GM19193 (cell line): ENCODE results near the gene TTC7B.

ENCODE experiments used
- POLR2A ChIP-seq: IDR thresholded peaks from 4 replicates; pipeline ENCODE4 v1.6.1; 2011; ENCODE audit not compliant: insufficient read depth, insufficient read length; ENCODE audit errors: extremely low read depth

The TTC7B gene

DNA sequence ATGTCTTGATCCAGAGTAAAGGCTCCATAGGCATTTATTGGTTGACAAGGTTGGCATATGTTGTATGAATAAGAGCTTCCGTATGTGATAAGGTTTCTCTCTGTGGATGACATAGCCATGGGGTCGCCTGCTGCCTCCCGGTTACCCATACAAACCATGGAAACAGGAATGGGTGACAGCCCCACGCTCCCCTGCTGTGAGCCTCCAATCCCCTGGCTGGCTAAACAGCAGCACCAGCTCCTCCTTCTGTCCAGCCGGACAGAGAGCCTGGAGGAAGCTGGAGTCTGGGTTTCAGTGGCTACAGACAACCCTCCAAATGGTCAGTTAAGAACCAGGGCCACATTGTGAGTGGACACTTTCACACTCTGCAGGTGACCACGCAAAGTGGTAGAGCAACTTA, 288.3 kb downstream of the TTC7B start:
- TF ChIP-seq POLR2A, result no peak

- no peak for TF ChIP-seq POLR2A
These were observed 292.0 kb downstream of the TTC7B start for GRCh38 chr14:90523961-90524875.

- no peak for TF ChIP-seq POLR2A
These were observed 292.7 kb downstream of the TTC7B start for GRCh38 chr14:90523544-90523943.

DNA sequence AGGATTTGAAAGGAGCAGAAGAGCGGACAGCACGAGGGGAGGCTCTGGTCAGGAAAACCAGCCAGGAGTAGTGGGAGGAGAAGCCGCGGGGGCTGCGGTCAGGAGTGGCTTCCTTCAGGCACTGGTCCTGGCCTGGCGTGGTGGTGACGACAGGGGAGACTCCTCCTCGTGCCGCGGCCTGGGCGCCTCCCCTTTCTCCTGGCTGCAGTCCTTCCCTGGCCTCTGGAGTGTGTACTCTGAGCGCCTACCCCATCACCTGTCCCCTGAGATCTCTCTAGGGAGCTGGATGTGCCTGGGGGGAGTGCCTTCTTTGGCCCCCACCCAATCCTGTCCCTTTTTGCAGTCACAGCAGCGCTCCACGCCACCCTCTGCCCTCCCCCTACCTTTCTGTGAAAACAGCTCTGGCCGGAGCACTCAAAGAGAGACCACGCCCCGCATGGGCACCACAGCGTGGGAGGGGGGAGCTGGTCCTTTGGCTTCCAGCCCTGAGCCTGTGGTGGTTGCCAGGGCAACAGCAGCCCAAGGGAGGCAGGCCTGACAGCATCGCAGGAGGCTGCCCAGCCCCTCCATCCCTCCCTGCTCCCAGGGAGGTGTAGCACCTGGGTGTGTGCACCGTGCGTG, 293.5 kb downstream of the TTC7B start:
- no peak for TF ChIP-seq POLR2A

DNA sequence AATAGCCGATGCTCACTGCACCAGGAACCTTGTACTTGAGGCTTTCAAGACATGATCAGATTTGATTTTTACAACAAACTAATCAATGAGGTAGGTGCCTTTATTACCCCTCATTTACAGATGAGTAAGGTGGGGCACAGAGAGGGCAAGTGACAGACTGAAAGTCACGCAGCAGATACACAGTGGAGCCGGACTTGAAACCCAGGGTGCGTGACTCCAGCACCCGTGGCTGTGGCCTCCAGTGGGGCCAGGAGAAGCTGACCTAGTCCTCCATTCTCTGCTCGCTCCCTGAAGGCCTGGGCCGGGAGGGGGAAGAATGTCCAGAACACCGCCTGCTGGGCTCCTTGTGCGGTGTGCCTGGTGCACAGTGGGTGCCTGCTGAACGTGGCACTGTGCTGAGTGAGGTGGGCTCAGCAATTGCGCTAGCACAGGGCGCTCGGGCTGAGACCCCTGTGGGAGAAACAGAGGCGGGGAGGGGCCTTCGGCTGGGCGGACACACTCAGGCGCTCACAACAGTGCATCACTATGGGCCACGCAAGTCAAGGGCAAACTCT, 294.2 kb downstream of the TTC7B start:
- no peak for TF ChIP-seq POLR2A

- TF ChIP-seq POLR2A, result no peak
These were observed 294.9 kb downstream of the TTC7B start for GRCh38 chr14:90521084-90521929.

- TF ChIP-seq POLR2A, result no peak
These were observed 295.9 kb downstream of the TTC7B start for GRCh38 chr14:90520326-90520725.

DNA sequence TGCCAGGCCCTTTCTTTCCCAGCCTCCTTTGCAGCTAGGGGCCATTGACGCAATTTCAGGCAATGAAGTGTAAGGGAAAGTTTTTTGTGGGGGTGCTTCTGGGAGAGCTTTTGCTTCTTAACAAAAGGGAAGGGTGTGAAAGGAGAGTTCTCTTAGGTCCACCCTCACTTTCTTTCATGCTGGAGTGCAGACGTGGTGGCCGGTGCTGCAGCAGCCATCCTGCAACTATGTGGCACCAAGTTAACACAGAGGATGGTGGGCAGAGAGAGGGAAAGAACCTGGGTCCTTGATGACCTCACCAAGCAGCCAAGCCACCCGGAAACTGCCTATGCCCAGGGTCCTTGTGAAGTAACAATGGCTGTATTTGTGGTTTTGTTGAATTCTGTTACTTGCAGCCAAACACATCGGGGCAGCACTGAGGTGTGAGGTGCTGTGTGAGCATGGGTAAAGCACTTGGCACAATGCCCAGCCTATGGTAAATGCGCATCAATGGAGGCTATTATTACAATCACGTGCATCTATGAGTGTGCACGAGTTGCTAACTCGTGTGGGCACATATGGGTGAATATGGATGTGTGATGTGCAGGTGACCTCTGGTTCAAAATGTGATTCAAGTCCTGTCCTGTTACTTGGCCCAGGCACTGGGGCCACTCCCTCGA, 296.8 kb downstream of the TTC7B start:
- TF ChIP-seq POLR2A, result no peak

DNA sequence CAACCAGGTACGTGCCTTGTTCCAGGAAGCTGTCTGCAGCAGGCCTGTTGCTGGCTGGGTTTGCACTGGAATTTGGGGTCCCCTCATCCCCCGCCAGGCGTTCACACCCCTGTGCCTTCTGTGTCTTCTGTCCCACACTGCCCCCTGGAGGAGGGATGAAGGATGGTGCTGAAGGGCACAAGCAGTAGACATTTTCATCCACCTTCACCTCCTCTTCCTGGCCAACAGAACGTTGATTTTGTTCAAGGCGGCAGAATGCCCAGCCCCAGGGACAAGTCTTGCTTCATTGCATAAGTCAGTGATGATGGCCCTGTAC, 297.3 kb downstream of the TTC7B start:
- TF ChIP-seq POLR2A, result no peak

DNA sequence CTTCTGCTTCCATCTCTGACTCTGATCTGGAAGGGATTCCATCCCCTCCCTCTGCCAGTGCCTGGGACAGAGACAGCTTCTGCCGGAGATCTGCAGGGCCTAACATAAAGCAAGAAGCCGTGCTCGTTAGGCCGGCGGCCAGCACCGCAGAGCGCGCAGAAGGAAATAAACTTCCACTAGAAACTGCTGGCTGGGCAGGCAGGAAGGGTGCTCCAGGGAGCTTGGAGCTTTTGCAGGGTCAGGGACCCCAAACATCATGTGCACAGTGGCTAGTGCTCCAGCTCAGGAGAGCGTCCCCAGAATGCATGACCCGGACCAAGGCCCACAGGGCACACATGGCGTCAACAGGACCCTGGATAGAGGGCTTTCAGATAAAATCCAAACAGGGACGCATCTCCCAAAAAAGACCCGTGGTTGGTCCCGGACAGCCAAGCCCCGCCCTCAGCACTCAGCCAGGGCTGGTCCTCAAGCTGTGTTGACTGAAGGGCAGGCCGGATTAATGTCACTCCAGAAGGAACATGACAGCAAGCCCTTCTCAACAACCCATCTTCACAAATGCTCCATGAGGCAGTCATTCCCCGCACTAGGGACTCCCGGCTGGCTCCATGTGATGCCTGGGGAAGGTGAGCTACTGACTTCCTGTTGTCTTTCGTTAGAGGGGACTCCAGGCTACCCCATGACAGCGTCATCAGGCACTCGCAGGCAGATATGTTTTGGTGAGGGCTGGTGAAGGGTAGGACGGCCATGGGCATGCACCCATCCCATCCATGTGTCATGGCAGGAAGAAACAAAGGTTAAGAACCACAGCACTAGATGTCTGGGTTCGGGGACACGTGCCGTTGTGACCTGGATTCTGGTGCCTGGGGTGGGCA, 297.9 kb downstream of the TTC7B start:
- no peak for TF ChIP-seq POLR2A

- no peak for TF ChIP-seq POLR2A
These were observed 299.0 kb downstream of the TTC7B start for GRCh38 chr14:90517076-90517841.

GRCh38 chr14:90514566-90514965, 301.7 kb downstream of the TTC7B start:
- no peak for TF ChIP-seq POLR2A

DNA sequence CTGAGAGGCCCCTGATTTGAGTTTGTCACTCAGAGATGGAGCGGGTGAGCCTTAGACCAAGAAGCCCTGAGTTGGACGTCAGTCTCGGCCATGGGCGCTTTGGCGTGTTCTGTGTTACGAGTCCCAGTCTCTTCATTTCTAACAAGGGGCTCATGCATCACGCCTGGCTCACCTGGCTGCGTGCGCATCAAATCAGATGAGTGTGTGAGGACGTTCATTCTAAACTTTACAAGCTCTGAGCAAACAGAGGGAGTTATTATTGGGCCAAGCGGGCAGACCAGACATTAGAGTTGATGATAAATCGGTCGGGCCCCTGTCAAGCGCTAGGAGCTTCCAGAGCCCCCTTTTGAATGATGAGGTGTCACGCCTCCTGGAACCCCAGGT, 302.2 kb downstream of the TTC7B start:
- TF ChIP-seq POLR2A, result no peak

DNA sequence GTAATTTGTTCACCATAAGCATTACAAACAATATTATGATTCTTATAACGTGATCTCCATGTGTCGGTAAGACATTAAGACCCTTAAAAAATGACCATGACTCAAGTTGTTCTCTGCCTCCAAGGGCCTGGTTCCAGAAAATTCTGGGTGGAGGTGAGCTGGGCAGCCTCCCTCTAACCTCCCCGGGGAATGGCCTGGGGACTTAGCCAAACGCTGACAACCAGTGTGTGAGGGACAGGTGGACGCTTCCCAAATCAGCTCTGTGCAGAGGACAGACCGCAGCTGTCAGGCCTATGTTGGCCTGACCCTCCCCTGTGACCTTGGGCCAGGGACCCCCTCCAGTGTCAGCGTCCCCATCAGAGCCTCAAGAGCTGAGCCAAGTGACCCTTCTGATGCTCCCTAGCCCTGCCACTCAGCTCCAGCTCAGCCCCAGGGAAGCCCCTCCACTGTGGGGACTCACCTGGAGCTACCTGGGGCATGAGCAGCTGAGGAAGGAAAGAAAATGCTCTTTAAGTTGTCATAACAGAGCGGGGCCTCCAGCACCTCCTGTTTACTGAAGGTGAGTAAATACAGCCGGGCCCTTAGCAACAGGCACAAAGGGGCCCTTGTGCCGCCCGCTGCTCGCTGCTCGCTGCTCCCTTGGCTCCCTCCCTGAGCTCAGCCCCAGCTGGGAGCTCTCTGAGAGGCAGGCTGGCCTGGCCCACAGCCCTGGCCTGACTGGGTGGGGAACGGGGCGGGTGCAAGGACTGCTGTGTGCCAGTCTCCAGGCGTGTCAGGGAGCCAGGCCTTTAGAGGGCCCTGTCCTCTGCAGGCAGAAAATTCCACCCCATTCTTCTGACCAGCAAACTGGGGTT, 302.8 kb downstream of the TTC7B start:
- TF ChIP-seq POLR2A, result no peak
